Activated CD8-positive, alpha-beta memory T cell treated with anti-CD3 and anti-CD28 coated beads, Interleukin-2, amount 50 U/mL, for 48 hours (primary cell): ENCODE measurements around the gene SLC27A1.
"Not testable (repeated sequence)": the region's sequence is repeated elsewhere in the genome, so short reads cannot be mapped to it uniquely, and the experiment has no call there.

ENCODE experiments used
- DNase-seq: peaks from one replicate; pipeline ENCODE4 v3.0.0-alpha.2; 2020

The SLC27A1 gene

GRCh38 chr19:17457616-17458015, 12.7 kb upstream of the SLC27A1 start:
- no peak for DNase-seq

GRCh38 chr19:17458970-17459369, 11.4 kb upstream of the SLC27A1 start:
- DNase-seq = no peak

- DNase-seq = no peak
Observed at GRCh38 chr19:17460372-17461230, 9.7 kb upstream of the SLC27A1 start, which contains the start of gene NXNL1. Gene NXNL1, minus strand, starts transcription at chr19:17460926. Its CDS starts 57 bp downstream, at chr19:17460869.

- DNase-seq = no peak
Observed at GRCh38 chr19:17466487-17466850, 3.9 kb upstream of the SLC27A1 start.

GRCh38 chr19:17467471-17468301, 2.6 kb upstream of the SLC27A1 start:
- no peak for DNase-seq

- DNase-seq = no peak
Observed at GRCh38 chr19:17468302-17469091, 1.8 kb upstream of the SLC27A1 start.

GRCh38 chr19:17469092-17469480, 1.2 kb upstream of the SLC27A1 start:
- no peak for DNase-seq

GRCh38 chr19:17469481-17470067, 750 bp upstream of the SLC27A1 start:
- DNase-seq = peak; percentile 90

- no peak for DNase-seq
Observed at GRCh38 chr19:17471410-17472125, 1.2 kb downstream of the SLC27A1 start.

- DNase-seq = no peak
Observed at GRCh38 chr19:17473041-17473440, 2.7 kb downstream of the SLC27A1 start.

- DNase-seq = not testable (repeated sequence)
Observed at GRCh38 chr19:17475011-17475540, 4.8 kb downstream of the SLC27A1 start.

GRCh38 chr19:17475541-17476115, 5.3 kb downstream of the SLC27A1 start:
- no peak for DNase-seq

- DNase-seq = no peak
Observed at GRCh38 chr19:17479325-17479791, 9.0 kb downstream of the SLC27A1 start.

GRCh38 chr19:17481986-17482385, 11.7 kb downstream of the SLC27A1 start:
- no peak for DNase-seq

GRCh38 chr19:17482877-17483604, 12.7 kb downstream of the SLC27A1 start:
- no peak for DNase-seq

GRCh38 chr19:17483605-17484002, 13.3 kb downstream of the SLC27A1 start:
- DNase-seq = no peak

- no peak for DNase-seq
Observed at GRCh38 chr19:17484520-17485185, 14.3 kb downstream of the SLC27A1 start.

GRCh38 chr19:17486545-17487240, 16.4 kb downstream of the SLC27A1 start:
- no peak for DNase-seq
